Hematopoietic multipotent progenitor cell treated with erythropoietin and hydrocortisone succinate and interleukin-3 and kit ligand, for 4 days (in vitro differentiated cells): Measurements from ENCODE around the gene EPHA6.
A peak's percentile ranks its signal among the peaks of the same experiment; 100 is the strongest.
"Not testable (repeated sequence)": the region's sequence is repeated elsewhere in the genome, so short reads cannot be mapped to it uniquely, and the experiment has no call there.

Experiments used
- DNase-seq: peaks from one replicate; pipeline ENCODE4 v3.0.0-alpha.2; 2015

EPHA6 gene

GRCh38 chr3:97197083-97197482, 382.7 kb downstream of the EPHA6 start:
- DNase-seq, result no peak

GRCh38 chr3:97197830-97198229, 383.4 kb downstream of the EPHA6 start:
- no peak for DNase-seq

- no peak for DNase-seq
These were observed 386.0 kb downstream of the EPHA6 start for GRCh38 chr3:97200387-97200786.

GRCh38 chr3:97201814-97202213, 387.4 kb downstream of the EPHA6 start:
- no peak for DNase-seq

- DNase-seq, result no peak
These were observed 414.6 kb downstream of the EPHA6 start for GRCh38 chr3:97228966-97229365.

- no peak for DNase-seq
These were observed 416.1 kb downstream of the EPHA6 start for GRCh38 chr3:97230486-97230885.

GRCh38 chr3:97232393-97233034, 418.1 kb downstream of the EPHA6 start:
- no peak for DNase-seq

- no peak for DNase-seq
These were observed 420.8 kb downstream of the EPHA6 start for GRCh38 chr3:97235179-97235578.

- no peak for DNase-seq
These were observed 421.4 kb downstream of the EPHA6 start for GRCh38 chr3:97235611-97236315.

GRCh38 chr3:97241417-97241816, 427.0 kb downstream of the EPHA6 start:
- DNase-seq, result no peak

- no peak for DNase-seq
These were observed 431.0 kb downstream of the EPHA6 start for GRCh38 chr3:97245201-97245910.

- no peak for DNase-seq
These were observed 441.7 kb downstream of the EPHA6 start for GRCh38 chr3:97256060-97256459.

- no peak for DNase-seq
These were observed 443.7 kb downstream of the EPHA6 start for GRCh38 chr3:97257942-97258697.

- DNase-seq, result no peak
These were observed 444.9 kb downstream of the EPHA6 start for GRCh38 chr3:97259263-97259662.

- DNase-seq, result no peak
These were observed 449.8 kb downstream of the EPHA6 start for GRCh38 chr3:97264180-97264579.

GRCh38 chr3:97265237-97266005, 451.0 kb downstream of the EPHA6 start:
- no peak for DNase-seq

GRCh38 chr3:97269202-97269601, 454.8 kb downstream of the EPHA6 start:
- DNase-seq, result no peak

GRCh38 chr3:97276879-97277550, 462.6 kb downstream of the EPHA6 start:
- not testable (repeated sequence) for DNase-seq

- DNase-seq, result no peak
These were observed 463.3 kb downstream of the EPHA6 start for GRCh38 chr3:97277708-97278107.

- peak; percentile 0 for DNase-seq
These were observed 464.1 kb downstream of the EPHA6 start for GRCh38 chr3:97278506-97278905.

- DNase-seq, result no peak
These were observed 477.5 kb downstream of the EPHA6 start for GRCh38 chr3:97291901-97292300.

- no peak for DNase-seq
These were observed 479.3 kb downstream of the EPHA6 start for GRCh38 chr3:97293596-97294131.
